ENCODE results near the gene BCL11A.

Gene BCL11A

GRCh38 chr2:60528281-60529020 lies 25.0 kb downstream of the BCL11A start:
- DNase-seq (ENCODE audit: low read depth in 4 of 4, low spot score in 1 of 4): no peak

DNA sequence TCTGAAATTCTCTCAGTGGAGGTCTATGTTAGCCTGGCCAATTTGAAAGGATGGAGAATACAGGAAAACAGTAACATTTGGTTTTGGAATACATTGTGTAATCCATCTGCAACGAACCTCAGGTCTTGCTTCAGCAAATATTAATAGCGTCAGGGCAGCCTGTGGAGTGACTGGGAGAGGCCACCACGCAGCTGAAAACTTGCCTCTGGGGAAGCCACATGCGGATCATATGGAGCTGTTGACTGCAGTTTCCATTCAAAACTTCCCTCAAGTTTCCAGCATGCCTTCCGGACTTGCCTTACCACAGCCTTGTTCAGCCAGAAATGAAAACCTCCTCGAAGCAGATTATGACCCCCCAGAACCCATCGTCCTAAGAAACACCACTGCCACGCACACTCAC lies 25.7 kb downstream of the BCL11A start:
- DNase-seq (ENCODE audit: low read depth in 4 of 4, low spot score in 1 of 4): no peak

- no peak for DNase-seq (ENCODE audit: low read depth in 4 of 4, low spot score in 1 of 4)
Observed at GRCh38 chr2:60526623-60527022, 26.8 kb downstream of the BCL11A start.

- DNase-seq (ENCODE audit: low read depth in 4 of 4, low spot score in 1 of 4): no peak
Observed at GRCh38 chr2:60525899-60526298, 27.6 kb downstream of the BCL11A start.

DNA sequence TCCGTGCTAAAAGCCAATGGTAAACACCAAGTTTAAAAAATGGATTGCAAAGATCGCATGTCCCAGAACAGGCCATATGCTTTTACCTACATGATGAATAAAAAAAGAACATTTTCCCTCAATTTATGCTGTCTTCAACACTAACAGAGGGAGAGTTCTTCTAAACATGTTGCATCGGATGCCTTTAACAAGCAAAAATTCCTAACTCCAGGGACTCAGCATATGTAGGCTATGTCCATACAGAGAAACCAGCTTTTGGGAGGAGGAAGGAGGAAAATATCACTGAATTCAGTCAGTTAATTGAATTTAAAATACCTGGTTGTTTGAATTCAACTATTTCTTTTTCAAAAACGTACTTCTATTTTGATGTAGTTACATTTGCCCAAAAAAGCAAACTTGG lies 28.6 kb downstream of the BCL11A start:
- no peak for DNase-seq (ENCODE audit: low read depth in 4 of 4, low spot score in 1 of 4)

DNA sequence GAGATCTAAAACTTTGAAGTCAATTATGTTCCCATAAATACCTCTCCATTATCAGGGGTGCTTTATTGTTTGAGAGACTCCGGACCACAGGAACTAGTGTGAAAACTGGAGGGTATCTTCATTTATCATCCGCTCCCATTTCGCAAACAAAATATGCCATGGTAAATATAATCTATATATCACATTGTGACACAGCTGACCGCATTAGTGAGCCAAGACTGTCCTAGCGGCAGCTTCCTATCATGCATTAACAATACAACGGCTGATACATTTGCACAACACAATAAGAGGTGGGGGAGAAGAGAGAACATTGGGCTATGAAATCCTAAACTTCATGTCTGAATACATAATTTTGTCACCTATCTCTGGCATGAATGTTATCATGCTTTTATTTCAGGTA lies 29.5 kb downstream of the BCL11A start:
- no peak for DNase-seq (ENCODE audit: low read depth in 4 of 4, low spot score in 1 of 4)

- DNase-seq (ENCODE audit: low read depth in 4 of 4, low spot score in 1 of 4): no peak
Observed at GRCh38 chr2:60522462-60522861, 31.0 kb downstream of the BCL11A start.

- DNase-seq (ENCODE audit: low read depth in 4 of 4, low spot score in 1 of 4): no peak
Observed at GRCh38 chr2:60521626-60522025, 31.8 kb downstream of the BCL11A start.

DNA sequence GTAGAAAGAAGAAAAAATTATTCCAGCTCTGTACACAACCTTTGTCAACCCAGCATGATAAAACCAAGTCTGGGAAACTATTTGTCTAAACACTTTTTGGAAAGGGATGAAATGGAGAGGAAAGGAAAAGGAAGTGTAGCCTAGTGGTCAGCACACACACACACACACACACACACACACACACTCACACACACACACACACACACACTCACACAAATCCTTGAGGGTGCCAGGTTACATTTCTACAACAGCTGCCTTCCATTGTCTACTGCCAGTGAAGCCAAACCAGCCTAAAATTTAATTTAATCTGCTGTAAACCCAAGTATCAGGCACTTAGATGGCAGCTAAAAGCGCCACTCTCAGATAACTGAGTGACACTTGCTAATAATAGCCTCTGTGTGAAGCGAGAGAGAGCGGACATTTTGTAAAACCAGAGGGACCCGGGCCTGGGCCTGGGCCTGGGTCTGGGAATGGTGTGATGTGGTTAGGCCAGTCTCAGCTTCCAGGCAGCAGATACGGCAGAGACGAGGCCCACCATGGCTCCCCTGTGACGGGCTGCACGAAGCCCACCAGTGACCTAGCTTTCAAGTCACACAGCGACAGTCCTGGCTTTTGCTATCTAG lies 32.4 kb downstream of the BCL11A start:
- no peak for DNase-seq (ENCODE audit: low read depth in 4 of 4, low spot score in 1 of 4)

- DNase-seq (ENCODE audit: low read depth in 4 of 4, low spot score in 1 of 4): no peak
Observed at GRCh38 chr2:60520151-60520876, 33.1 kb downstream of the BCL11A start.

DNA sequence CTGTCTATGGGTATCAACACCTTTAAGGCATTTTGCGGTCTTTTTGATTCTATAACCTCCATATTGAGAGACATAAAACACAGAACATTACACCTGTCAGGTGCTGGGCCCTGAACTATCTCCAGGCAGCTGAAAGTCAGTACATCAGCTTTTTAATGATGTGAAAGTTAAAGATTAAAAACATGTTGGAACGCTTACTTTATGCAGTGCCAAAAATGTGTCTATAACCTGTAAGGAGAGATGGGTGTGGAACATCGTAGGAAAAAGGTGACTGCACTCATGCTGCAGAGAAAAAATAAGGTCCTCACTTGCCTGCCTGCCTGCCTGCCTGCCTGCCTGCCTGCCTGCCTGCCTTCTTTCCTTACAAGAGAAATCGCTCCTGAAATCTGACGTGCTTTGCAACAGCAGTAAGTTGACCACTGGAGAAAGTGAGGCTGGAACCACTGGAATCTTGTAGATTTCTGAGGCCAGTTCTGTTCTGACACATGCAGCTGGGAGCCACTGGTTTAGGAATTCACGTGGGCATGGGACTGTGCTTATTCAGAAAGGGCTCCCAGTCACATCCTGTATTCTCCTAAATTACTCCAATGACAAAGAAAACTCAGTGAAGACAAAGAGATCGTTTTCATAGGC lies 34.1 kb downstream of the BCL11A start:
- no peak for DNase-seq (ENCODE audit: low read depth in 4 of 4, low spot score in 1 of 4)

- DNase-seq (ENCODE audit: low read depth in 4 of 4, low spot score in 1 of 4): no peak
Observed at GRCh38 chr2:60518567-60518966, 34.9 kb downstream of the BCL11A start.

DNA sequence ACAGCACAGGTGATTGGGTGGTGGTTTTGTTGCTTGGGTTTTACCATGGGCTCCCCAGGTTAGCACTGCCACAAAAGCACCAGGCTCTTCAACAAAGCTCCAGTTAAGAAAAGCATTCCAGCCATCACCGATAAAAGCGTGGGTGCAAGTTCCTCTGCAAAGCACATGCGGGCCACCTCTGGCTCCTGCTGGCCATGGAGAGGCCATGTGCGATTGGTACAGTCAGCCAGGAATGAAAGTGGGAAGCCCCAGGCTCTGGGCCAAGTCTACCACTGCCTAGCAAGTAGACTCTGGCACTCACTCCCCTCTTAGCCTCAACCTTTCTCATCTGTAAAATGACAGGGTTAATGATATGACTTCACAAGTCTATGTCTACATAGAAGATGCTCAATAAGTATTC lies 36.0 kb downstream of the BCL11A start:
- DNase-seq (ENCODE audit: low read depth in 4 of 4, low spot score in 1 of 4): no peak

DNA sequence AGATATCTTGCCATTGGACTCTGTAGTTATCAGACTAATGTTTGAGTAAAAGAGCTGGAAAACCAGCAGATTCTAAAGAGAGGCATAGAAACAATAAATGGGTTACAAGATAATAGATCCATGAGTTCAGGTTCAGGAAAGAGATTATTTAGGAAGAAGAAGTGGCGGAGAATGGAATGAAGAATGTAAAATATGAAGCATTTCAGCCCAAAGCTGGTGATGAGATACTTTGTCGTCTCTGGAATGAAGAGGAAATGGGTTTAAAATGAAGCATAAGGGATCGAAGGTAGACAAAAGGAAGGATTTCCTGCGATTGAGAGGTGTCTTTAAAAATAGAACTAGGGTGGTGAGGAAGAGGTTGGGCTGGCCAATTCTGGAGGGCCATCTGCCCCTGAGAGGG lies 36.6 kb downstream of the BCL11A start:
- DNase-seq (ENCODE audit: low read depth in 4 of 4, low spot score in 1 of 4): no peak

- DNase-seq (ENCODE audit: low read depth in 4 of 4, low spot score in 1 of 4): no peak
Observed at GRCh38 chr2:60516383-60516811, 37.1 kb downstream of the BCL11A start.

DNA sequence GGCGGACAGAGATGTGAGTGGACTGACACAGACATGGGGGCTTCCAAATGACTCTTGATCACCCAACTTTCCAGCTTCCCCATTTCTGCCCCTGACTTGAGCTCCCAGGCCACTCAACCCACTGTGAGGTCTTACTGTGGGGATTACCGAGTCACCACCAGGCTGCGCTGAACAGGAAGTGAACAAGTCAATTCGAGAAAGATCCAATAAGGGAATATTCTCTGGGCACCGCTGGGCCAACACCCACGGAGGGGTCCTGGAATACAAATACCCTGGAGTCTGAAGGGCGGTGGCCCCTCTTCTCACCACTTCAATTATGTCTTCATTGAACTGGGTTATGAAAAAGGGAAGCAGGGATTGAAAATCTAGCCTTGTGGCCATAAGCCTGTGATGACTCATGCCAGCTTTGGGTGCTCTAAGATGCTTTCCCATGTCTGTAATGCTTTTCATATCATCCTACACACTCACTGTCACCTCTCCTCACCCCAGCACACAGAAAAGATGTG lies 37.7 kb downstream of the BCL11A start:
- no peak for DNase-seq (ENCODE audit: low read depth in 4 of 4, low spot score in 1 of 4)

- no peak for DNase-seq (ENCODE audit: low read depth in 4 of 4, low spot score in 1 of 4)
Observed at GRCh38 chr2:60513996-60514395, 39.5 kb downstream of the BCL11A start.

- DNase-seq (ENCODE audit: low read depth in 4 of 4, low spot score in 1 of 4): no peak
Observed at GRCh38 chr2:60513191-60513590, 40.3 kb downstream of the BCL11A start.

DNA sequence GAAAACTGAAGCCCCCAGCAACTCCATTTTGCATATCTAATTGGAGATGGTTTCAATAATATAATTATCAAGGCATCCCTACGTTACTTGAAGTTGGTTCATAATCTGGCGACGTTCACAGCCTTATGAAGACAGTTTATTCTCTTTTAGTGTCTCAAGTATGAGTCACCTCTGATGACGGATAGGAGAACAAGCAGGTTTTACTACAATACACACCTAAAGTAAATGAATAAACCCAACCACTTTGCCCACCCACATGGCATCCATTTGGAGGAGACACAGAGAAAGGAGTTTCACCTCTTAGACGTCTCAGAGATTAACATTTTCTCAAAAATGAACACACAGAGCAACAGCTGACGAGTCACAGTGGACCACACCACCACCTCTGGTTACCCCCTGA lies 40.8 kb downstream of the BCL11A start:
- DNase-seq (ENCODE audit: low read depth in 4 of 4, low spot score in 1 of 4): no peak

DNA sequence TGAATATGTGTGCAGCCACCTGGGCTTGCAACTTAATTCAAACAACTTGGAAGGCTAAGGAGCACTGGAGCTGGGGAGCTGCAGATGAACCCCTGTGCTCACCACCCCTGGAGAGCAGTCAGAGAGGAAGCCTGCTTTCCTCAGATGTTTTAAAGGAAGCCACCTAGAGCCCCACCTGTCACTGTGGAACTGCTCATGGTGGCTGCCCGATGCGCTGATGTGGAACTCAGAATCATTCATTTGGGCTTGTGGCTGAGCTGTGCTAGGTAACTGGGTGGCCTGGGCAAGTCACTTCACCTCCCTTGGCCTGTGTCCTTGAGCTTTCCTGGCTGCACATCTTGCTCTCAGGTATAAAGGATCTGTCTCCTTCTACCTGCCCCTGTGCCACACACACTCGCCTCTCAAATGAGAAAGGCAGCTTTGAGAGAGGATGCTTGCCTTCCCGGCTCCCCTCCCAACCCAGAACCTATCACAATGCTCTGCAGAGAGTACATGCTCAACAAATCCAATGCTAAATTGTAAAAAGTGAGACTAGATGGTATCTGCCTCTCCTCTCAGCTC lies 41.3 kb downstream of the BCL11A start:
- no peak for DNase-seq (ENCODE audit: low read depth in 4 of 4, low spot score in 1 of 4)

GRCh38 chr2:60510713-60511112 lies 42.7 kb downstream of the BCL11A start:
- no peak for DNase-seq (ENCODE audit: low read depth in 4 of 4, low spot score in 1 of 4)

All from stimulated activated CD4-positive, alpha-beta T cell treated with anti-CD3 and anti-CD28 coated beads, Interleukin-1b, Interleukin-23, amount 100 ng/mL, for 24 hours (primary cell).